RKO (cell line): ENCODE measurements around the gene C5orf58.

ENCODE experiments used
- DNase-seq: peaks from one replicate; pipeline ENCODE4 v3.0.0-alpha.2; 2016; ENCODE audit warnings: low spot score

Gene C5orf58

DNA sequence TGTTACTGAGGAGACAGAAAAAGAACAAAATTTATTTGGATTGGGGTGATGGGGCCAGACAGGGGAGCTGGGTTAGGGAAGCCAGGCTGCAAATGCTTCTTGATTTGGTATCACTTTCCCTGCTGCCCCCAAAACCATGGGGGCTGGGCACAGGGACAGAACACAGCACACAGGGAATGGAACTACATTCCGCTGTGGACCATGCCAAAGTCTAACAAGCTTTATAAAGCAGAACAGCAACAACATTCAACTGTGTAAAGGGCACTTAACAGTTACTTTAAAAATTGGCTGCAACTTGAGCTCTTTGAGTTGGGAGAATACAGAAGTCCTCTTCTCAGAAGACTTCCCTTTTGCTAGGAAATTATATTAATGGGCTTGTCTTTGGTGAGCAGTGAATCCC lies 23.8 kb downstream of the C5orf58 start:
- DNase-seq: no peak

DNA sequence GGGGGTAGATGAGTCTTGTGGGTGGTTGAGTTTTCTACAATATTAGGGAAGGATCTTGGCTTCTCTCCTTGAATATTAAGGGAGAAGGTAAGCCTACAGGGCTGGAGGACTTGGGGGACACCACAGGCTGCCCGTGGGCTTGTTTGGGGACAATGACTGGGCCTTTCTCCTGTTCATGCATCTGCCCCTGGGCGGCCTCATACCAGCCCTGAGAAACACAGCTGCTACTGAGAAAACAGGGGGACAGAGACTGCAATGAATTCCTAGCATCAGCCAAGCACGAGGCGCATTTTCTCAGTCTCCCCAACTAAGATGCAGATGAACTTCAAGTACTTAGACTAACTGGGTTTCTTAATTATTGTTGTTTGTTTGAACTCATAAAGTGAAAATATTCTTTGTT lies 24.6 kb downstream of the C5orf58 start:
- DNase-seq: no peak

DNA sequence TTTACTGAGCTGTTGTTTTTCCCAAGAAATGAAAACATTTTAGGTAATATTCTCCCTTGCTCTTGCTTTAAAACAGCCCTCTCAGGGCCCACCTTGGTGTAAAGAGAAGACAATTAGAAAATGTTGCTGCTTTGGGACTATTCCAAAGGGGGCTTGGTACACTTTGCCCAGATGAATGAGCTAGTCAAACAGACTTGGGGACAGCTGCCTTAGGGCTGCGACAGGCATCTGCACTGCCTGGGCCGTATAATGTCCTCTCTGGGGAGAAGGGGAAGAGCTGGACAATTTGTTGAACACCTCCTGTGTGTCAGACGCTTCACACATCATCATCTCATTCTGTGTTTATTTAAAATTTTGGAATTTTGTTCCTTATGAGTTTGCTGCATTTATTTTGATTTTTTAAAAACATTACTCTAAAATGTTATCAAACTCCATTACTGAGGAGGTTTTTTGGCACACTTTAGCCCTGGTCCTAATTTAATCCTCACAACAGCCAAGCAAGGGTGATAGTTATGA lies 28.8 kb downstream of the C5orf58 start:
- DNase-seq: no peak

DNA sequence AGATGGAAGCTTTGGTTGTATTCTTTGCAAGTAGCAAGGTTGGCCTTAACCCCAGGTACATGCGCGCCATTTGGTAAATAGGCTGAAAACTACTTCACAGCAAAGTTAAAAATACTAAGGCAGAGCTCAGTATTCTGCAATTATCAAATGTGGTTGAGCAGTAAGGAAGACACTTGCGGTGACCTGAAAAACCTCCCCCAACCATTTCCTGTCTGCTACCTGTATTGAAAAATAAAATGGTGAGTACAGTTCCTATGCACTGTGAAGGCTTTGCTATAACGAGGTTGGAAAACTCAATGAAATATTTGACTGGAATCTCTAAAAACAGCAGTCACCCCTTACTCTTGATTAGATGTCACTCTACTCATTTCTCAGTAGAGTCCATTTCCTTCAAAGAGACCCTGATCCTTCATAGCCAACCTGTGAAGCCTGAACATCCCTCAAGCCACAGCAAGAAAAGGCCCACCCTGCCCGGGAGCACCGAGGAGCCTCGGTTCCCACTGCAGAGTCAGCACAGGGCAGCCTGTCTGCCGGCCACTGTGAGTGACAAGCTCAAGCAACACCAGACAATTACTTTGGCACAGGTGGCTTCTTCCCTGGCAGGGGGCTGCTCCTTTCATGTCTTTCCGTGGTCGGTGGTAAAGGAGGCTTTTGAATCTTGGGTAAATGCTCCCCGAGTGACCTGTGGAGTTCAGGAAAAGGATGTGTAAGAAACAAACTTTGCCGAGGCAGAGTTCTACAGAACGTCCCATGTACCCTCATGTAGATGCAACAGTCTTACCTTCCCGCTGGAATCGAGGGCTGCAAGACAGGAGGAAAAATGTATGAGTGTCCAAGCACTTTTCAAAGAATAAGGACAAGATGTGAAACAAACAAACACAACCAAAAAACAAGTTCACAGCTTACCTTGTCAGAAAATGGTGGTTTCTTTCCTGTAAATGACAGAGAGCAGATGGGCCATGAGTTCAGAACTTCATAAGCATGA lies 29.6 kb downstream of the C5orf58 start:
- no peak for DNase-seq

DNA sequence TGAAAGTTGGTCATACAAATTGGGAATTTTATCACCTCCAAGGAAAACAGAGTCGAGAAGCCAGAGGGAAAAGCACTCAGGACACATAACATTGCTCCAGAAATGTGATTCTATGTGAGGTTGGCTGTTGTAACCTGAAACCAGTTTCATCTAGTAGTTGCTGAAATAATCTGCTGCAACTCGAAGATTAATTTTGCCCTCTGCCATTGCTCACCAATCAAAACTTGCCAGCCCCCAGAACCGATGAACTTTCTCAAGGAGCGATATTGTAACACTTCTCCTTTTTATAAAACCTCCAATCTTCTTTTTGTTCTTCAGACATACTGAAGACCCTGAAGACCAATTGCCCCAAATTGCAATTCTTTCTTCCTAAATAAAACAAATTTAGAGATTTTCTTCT lies 31.1 kb downstream of the C5orf58 start:
- DNase-seq: no peak

DNA sequence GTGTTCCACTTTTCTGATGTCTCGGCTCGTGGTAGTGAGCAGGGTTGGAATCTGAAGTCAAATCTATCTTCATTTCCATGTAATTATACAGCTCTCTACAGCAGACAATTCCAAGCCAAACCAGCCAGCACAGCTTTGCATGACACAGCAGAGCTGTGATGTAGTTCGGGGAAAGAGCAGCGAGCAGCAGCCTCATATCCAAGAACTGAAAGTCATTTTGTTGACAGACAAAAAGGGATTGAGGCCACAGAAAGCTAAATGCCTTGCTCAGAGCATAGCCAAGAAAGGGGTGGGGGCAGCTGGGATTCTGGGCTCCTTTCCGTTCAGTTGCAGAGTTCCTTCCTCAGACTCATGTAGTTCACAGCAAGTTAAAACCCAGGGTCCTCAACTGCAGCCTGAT lies 32.7 kb downstream of the C5orf58 start:
- no peak for DNase-seq

DNA sequence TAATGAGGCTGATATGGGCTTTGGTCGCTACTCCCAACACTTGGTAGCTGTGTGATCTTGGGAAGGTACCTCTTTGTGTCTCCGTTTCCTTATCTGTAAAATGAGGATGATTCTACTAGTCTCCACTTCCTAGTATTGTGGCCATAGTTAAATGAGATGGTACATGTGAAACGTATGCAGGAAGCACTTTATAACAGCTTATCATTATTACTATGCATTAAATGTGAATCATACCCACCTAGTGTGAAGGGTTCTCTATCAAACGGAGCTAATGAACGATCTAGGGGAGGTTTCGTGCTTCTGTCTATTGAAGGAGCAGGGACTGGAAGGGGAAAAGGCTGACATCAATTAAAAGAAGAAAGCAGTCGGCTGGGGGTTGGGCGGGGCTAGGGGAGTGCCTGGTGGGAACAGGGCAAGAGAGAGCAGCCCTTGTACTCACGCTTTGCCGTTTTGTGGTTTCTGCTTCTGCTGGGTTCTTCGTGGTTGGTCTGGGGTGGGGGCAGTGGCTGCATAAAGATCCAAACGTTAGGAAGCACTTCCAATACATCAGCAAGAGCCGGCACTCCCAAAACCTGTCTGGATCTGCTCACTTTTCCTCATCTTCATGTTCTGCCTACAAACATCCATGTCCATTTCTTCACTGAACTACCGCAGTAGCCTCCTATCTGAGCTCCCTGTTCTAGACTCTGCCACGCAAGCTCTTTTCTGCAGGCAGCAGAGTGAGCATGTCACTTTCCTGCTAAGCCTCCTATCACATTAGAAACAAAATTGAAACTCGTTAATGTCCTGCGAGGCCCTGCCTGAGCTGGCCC lies 34.0 kb downstream of the C5orf58 start:
- DNase-seq: no peak

DNA sequence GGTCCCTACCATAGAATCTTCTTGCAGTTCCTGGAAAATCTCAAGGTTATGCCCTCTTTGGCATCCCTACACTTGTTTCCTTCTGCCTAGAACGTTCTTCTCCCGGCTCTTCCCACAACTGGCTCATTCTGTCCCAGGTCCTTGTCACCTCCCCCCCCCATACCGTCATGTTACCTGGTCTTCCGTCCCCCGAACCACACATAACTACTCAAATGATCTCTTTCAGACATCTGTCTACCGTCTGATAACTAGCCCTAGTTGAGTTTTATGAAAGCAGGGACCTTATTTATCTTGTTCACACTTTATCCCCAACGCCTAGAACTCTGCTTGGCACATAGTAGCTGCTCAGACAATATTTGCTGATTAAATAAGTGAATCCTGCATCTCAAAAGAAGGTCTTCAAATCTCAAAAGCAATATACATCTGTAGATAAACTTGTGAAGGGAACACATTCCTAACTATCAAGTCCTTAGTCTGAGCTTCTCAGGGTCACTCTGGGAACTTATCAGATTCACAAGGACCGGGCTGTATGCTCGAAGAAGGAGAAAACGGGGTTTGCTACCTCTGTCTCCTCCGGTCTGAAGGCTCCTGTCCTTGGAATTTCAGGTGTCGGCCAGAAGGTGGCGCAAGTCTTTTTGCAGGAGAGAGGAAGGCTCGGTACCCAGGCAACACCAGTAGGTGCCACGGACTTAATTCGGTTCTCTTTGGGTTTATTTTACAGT lies 34.8 kb downstream of the C5orf58 start:
- peak; percentile 66 for DNase-seq

DNA sequence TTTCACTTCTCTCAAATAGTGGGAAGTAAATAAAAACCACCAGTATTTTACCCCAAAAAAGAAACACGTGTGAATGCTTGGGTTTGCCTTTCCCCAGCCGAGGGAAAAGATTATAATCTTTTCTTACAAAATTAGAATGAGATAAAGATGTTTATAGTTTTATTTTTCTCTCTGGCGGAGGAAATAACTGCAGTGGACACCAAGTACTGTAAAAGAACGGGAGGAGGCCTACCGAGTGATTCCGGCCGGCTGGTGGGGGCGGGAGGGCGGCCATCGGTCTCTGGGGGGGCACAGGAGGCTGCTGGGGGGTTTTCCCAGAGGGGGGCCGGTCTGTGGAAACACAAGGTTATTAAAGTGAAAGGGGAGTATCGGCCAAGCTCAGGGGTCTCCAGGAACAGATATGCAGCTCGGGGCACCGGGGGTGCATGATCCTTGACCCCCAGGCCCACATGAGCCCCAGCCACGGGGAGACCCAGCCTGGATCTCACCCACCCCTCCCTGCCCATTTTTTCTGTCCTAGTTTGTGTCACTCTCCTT lies 35.4 kb downstream of the C5orf58 start:
- DNase-seq: no peak

DNA sequence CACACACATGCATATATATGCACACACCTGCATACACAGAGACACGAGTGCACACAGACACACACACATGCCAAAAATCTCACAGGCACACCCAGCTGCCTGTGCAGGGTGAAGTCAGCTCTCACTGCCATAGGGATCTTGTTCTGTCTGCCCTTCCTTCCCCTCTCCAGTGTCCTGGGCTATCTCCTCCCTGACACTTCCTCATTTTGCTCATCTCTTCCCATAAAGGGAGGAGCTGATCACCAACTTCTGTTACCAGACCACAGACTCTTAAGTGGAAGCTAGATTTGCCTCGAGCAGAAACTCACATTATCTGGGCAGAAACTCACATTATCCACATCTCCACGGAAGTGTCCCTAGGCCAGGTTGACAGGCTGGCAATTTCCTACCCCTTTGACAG lies 36.1 kb downstream of the C5orf58 start:
- no peak for DNase-seq

DNA sequence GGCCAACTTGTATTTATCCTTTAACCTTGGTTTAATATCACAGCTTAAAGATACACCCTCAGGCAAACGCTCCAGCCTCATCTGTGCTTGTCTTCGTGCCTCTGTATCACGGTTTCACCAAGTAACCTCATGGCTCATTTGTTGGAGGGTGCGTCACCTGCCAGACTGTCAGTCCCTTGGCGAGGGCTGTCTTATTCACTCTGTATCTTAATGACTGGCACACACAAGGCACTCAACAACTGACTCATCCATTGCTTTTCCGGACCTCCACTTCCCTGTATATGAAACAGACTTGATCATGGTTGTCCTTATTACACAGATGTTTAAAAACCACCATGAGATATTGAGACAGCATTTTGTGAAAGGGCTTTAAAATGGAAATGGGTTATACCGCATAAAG lies 36.8 kb downstream of the C5orf58 start:
- peak; percentile 57 for DNase-seq

DNA sequence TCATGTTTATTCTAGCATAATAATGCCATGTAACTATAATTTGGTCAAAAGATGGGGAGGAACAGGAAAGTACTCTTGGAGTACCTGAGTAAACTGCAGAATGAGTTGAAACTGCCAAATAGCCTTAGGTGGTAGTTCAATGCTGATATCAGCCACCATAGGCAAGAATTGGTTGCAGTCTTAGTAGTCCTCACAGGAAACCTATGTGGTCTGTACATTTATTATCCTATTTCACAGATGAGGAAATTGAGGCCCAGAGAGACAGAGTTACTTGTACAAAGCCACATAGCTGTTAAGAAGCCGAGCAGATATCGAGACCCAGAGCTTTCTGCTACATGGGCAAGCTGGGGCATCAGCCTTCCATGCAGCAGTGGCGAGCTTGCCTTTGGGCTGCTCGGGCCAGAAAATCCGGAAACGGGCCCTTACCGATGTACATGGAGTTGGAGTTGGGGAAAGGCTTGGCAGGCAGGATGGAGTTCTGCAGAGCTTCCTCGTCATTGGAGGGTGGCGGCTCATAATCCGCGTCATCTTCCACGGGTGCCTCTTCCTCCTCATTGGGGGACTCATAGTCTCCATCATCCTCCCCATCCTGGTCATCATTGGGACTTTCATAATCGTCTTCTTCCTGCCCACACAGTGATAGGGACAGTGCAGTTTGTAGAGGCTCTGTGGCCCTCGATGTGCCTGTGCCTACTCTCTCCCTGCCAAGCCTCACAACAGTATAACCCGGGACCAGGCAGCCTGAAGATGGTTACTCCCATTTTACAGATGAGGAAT lies 37.7 kb downstream of the C5orf58 start:
- no peak for DNase-seq

DNA sequence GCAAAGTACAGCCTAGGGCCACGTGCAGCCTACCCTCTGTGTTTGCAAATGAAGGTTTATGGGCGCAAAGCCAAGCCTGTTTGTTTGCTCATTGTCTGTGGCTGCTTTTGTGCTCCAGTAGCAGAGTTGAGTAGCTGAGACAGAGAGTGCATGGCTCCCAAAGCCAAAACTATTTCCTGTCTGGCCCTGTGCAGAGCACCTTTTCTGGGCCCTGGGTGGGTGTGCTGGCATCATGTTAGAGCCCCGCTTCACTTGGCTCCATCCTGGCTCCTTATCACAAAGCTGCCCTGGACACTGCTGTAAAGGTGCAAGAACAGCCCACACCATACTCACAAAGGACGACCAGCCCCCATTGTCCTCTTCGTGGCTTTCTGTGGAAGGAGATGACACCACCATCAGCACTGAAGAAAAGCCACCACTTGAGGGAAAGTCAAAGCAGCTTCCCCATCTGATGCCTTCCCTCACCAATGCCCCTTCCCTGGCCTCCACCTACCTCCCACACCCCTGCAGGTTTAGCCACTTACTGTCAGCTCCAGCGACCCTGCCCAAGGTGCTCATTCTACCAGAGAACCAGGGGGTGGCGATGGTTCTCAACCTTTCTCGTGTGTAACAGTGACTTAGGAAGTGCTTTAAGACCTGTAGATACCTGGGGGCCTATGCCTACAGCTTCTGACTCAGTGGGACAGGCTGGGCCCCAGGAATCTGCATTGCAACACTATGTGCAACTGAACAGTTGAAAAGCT lies 41.4 kb downstream of the C5orf58 start:
- DNase-seq: no peak

DNA sequence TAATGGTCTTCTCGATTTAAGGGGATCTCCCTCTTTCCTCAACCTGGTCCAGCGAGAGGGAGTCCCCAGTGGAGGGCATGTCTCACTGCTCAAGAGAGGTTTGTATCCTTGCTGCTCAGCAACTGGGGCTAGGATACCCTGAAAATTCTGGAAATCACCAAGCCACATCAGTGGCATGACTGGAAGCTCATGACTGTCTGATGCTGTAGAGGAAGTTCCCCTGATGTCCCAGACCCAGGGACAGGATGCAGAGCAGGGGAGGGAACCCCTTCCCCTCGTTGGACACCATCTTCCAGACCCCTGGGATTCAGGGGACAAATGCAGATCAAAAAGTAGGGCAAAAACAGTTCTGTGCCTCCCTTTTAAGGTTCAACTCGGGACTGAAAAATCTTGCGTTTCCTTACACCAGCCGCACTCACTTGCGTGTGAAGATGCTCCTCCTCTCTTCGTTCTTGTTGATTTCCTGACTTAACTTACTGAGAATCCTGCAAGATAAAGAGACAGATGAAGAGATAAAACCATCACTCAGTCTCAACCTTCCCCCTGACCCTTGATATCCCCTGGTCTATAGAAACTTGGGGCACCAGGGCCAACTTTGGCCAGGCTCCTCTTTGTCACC lies 42.7 kb downstream of the C5orf58 start:
- no peak for DNase-seq

DNA sequence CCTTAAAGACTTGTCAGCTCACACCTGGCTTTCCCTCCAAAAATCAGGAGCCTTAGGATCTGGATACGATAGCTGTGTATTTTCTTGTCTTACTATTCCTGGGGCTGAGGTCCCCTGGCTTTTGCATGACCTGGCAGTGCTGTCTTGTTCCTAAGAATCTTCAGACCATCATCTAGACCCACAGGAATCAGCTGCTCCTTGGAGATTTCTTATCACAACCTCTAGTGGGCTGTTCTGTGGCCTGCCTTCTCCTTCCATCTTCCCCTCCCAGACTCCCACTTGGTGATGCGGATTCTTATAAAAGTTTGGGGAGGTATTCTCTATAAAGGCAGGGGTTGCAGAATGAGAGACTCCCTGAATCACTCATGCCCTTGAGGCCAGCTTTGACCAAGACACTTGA lies 43.4 kb downstream of the C5orf58 start:
- DNase-seq: no peak

DNA sequence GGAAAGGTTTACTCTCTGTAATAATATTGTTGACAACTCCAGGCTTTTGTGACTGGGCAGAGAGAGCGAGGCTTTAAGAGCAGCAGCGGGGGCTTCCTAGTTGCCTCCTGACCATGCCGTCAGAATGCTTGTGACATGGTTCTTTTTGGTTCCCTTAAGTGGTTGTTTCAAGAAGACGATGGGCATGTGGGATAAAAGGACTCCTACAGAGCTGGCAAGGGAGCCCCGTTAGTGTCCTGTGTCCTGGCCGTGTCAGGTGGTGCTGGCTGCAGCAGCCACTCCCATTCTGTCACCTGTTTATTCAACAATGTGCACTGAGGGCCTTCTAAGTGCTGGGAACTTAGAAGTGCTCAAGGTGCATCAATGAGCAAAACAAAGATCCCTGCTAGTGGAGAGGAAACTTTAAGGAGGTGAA lies 45.1 kb downstream of the C5orf58 start:
- no peak for DNase-seq

DNA sequence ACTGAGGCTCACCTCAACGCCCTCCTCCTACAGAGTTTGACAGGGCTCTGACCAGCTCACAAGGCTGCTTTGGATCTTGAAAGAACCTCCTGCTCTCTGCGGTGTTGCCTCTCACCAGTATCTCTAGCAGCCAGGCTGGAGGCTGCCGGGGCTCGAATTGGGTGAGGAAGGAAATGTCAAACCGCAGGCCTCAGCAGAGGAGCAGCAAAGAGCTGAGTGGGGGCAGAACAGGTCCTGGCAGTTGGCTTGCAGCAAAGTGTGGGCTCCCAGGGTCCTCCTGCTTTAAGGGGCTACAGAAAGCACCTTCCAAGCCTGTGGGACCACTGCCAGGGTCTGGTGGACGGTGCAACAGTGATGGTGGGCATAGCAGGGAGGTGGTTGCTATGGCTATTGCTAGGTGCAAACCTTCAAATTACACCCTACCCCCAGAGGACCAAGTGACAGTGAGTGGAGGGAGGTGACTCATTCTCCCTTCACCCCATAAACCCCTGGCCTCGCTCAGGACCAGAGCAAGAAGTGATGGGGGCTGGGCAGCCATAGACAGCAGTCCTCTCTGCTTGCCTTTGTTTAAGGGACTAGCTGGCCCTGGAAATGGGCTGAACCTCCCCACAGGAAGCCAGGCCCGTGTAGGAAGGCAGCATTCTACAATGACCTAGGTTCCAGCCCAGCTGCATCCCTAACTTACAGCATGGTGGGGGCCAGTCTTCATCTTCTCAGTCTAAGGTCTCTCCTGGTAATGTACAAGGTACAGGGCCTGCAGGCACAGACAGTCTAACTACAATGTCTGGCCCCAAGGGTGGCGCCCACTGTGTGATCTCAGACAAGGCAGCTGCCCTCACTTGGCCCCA lies 46.0 kb downstream of the C5orf58 start:
- no peak for DNase-seq

DNA sequence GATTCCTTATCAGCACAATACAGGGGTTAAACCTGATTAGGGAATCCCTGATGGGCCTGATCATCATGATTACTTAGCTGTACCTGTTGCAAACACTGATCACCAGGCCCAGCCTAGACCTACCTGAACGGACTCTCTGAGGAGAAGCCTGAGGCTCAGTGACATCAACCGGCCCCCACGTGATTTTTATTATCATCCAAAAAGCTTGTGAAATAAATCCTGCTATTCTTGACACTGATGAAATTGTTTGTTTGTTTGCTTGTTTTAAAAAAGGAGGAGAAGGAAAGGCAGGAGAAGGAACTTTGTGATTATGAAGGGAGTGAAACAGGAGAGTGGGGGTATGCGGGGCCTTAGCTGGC lies 46.7 kb downstream of the C5orf58 start:
- DNase-seq: no peak

DNA sequence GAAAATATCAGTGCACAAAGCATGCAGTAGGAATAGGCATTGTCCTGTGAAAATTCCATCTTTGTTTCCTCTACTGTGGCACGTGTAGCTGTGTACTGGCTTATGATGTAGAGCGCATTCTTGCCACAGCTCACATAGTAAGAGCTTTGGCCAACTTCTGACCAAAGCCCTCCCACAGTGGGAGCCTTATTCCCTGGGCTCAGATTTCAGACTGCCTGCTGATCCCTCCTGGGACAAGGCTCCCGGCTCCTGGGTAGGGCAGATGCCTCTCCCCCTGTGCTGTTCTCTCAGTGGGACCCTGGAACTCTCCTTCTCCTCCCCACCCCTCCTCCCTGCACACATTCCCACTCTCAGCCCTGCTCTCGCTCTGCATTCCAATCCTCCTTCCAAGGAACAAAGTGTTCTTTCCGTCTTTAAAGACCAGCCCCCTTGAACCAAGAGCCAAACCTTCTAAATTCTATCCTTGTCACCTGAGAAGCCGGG lies 47.3 kb downstream of the C5orf58 start:
- DNase-seq: no peak
